ENCODE measurements around the gene SIRPB2.

Gene SIRPB2

GRCh38 chr20:1491281-1491840, at the start of gene SIRPB2:
Gene SIRPB2, minus strand, starts transcription at chr20:1491420. Its CDS starts 61 bp downstream, at chr20:1491359.
- DNase-seq, result peak; percentile 12

GRCh38 chr20:1539816-1540419, 48.7 kb upstream of the SIRPB2 start:
- no peak for DNase-seq

GRCh38 chr20:1538655-1539054, 47.4 kb upstream of the SIRPB2 start:
- DNase-seq, result no peak

GRCh38 chr20:1537731-1538058, 46.5 kb upstream of the SIRPB2 start:
- DNase-seq, result peak; percentile 12

GRCh38 chr20:1536893-1537730, 45.9 kb upstream of the SIRPB2 start:
- no peak for DNase-seq

GRCh38 chr20:1535420-1536175, 44.4 kb upstream of the SIRPB2 start:
- no peak for DNase-seq

GRCh38 chr20:1534526-1534925, 43.3 kb upstream of the SIRPB2 start:
- no peak for DNase-seq

- peak; percentile 28 for DNase-seq
Observed at GRCh38 chr20:1533059-1533458, 41.8 kb upstream of the SIRPB2 start.

GRCh38 chr20:1528811-1529210, 37.6 kb upstream of the SIRPB2 start:
- no peak for DNase-seq

- DNase-seq, result no peak
Observed at GRCh38 chr20:1527923-1528322, 36.7 kb upstream of the SIRPB2 start.

GRCh38 chr20:1526896-1527295, 35.7 kb upstream of the SIRPB2 start:
- DNase-seq, result no peak

- no peak for DNase-seq
Observed at GRCh38 chr20:1526310-1526709, 35.1 kb upstream of the SIRPB2 start.

- DNase-seq, result no peak
Observed at GRCh38 chr20:1524004-1524403, 32.8 kb upstream of the SIRPB2 start.

- no peak for DNase-seq
Observed at GRCh38 chr20:1517010-1517409, 25.8 kb upstream of the SIRPB2 start.

- no peak for DNase-seq
Observed at GRCh38 chr20:1513801-1514200, 22.6 kb upstream of the SIRPB2 start.

GRCh38 chr20:1509237-1509636, 18.0 kb upstream of the SIRPB2 start:
- peak; percentile 36 for DNase-seq

- DNase-seq, result no peak
Observed at GRCh38 chr20:1508574-1508973, 17.4 kb upstream of the SIRPB2 start.

- no peak for DNase-seq
Observed at GRCh38 chr20:1507276-1507675, 16.1 kb upstream of the SIRPB2 start.

GRCh38 chr20:1505871-1506270, 14.7 kb upstream of the SIRPB2 start:
- DNase-seq, result no peak

- DNase-seq, result no peak
Observed at GRCh38 chr20:1505361-1505760, 14.1 kb upstream of the SIRPB2 start.

- peak; percentile 87 for DNase-seq
Observed at GRCh38 chr20:1503564-1504227, 12.5 kb upstream of the SIRPB2 start.

- no peak for DNase-seq
Observed at GRCh38 chr20:1500496-1500895, 9.3 kb upstream of the SIRPB2 start.
